HG03139 (cell line): ENCODE data around the gene PTBP1.

ENCODE experiments used
- ATAC-seq: cut with Tn5 transposase; IDR thresholded peaks from one replicate; pipeline ENCODE4 v1.9.1; 2021; ENCODE audit not compliant: unreplicated experiment

Gene PTBP1

GRCh38 chr19:796692-797527 lies at the start of gene PTBP1:
TSS of gene PTBP1 (plus strand) at chr19:797452. CDS start at chr19:797498, 46 bp downstream.
- ATAC-seq, result peak; percentile 70

GRCh38 chr19:748274-748598 lies 49.0 kb upstream of the PTBP1 start:
- no peak for ATAC-seq

- no peak for ATAC-seq
Measured at GRCh38 chr19:749811-750210, 47.4 kb upstream of the PTBP1 start.

- ATAC-seq, result no peak
Measured at GRCh38 chr19:750640-751423, 46.4 kb upstream of the PTBP1 start, which contains the start of gene MISP. TSS of gene MISP (plus strand) at chr19:751112. CDS start at chr19:756947, 5,835 bp downstream.

DNA sequence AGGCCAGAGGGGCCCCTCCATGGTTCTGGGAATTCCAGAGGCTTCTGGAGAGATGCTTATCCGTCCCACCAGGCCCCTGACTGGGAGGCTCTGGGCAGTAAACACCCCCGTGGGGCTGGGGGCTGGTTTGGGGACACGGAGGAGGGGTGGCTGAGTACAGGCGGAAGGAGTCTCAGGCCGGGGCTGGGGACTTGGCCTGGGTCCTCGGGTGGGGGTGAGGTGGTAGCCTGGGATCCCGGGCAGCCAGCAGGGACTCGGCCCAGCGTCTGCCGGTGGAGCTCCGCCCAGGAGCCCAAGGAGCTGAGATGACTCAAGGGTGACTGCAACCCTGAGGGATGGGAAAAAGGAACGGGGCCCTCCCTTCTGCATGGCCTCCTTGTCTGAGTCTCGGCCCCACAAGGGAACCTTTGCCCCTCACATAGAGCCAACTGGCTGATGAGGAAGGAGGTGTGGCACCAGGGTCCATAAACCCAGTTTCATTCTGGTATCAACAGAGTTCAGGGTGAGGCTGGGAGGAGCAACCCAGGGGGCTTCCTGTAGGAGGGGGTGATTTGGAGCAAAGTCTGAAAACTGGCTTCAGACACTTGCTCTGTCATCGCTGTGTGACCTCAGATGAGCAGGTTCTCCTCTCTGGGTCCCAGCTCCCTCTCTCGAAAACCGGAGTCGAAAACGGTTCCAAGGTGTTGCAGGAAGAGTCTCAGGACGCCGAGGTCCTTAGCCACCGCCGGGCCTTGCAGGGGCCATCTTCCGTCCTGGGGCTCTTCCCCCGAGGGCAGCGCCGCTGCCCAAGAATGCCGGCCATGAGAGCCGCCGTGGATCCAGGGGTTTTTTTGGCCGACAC lies 45.5 kb upstream of the PTBP1 start:
- ATAC-seq, result no peak

DNA sequence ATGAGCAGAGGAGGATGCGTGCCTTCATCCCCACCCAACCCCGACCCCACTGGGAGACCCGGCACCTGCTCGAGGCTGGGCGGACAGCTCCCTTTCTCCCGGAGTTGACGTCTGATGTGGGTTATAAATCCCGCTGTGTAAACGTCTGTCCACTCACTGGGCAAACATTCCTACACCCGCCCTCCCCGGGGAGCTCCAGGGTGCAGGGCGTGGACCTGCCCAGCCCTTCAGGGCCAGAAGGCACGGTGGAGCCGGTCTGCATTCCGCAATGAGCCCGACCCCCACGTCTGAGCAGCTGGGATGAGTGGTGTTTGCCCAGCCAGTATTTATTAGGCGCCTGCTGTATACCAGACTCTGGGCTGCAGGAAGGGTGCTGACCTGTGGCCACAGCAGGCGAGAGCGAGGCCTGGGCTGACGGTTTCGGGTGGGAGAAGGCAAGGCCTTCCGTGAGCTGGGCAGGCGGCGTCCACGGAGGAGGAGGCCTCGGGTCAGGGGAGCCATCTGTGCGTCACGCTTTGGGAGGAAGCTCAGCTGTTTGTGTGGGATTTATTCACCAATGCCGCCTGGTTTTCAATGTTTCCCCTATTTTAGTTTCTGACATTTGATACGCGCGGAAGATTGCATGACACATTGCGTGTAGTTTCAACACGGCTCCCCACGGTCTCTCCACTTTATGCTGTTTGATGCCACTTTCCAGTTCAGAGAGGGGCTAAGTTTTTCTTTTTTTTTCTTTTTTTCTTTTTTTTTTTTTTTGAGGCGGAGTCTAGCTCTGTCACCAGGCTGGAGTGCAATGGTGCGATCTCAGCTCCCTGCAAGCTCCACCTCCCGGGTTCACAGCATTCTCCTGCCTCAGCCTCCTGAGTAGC lies 44.4 kb upstream of the PTBP1 start:
- no peak for ATAC-seq

DNA sequence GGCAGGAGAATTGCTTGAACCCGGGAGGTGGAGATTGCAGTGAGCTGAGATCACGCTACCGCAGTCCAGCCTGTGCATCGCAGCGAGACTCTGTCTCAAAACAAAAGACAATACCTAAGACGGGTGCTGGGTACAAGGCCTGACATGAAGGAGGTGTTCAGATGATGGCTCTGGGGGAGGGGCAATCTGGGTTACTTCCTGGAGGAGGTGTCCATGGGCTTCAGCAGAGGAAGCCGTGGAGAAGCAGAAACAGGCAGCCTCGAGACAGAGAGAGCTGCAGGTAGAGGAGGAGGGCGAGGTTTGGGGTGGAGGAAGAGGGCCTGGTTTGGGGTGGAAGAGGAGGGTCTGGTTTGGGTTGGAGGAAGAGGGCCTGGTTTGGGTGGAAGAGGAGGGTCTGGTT lies 42.7 kb upstream of the PTBP1 start:
- no peak for ATAC-seq

DNA sequence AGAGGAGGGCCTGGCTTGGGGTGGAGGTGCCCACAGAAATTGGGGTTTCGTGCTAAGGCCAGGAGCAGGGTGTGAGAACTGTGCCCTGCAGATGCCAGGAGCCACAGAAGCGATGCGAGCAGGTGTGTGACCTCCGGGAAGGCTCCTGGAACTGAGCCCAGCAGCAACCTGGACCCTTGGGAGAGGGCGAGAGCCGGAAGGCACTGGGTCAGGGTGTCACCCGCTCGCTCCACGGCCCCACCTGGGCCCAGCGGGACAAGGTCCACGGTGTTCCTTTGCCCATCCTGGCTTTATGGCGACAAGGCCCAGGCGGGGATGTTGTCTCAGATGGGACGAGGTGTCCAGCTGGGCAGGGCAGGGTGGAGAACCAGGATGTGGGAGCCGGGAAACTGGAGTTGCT lies 42.2 kb upstream of the PTBP1 start:
- ATAC-seq, result no peak

DNA sequence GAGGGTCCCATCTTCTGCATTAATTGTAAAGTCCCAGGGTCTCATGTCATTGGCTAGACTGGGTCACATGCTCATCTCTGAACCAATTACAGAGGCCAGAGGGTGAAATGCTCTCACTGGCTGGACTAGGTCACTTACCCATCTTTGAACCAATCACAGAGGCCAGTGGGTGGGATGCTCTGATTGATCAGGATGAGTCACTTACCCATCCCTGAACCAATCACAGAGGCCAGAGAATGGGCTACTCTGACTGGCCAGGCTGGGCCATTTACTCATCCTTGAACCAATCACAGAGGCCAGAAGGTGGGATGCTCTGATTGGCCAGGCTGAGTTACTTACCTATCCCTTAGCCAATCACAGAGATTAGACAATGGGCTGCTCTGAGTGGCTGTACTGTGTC lies 41.0 kb upstream of the PTBP1 start:
- no peak for ATAC-seq

GRCh38 chr19:756821-757688 lies 40.2 kb upstream of the PTBP1 start:
- ATAC-seq, result no peak

- no peak for ATAC-seq
Measured at GRCh38 chr19:757811-758668, 39.2 kb upstream of the PTBP1 start.

DNA sequence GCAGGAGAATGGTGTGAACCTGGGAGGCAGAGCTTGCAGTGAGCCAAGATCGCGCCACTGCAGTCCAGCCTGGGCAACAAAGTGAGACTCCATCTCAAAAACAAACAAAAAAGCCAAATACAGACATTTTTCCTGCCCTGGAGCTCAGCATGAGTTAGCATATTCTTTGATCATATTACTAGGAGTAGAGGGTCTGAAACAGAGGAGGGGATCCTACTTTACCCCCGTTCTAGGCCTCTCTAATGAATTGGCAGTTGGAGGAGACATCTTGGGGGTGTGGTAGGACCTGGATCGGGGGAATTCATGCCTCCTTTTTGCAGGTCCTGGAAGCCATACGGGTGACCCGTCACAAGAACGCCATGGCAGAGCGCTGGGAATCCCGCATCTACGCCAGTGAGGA lies 34.1 kb upstream of the PTBP1 start:
- ATAC-seq, result no peak

DNA sequence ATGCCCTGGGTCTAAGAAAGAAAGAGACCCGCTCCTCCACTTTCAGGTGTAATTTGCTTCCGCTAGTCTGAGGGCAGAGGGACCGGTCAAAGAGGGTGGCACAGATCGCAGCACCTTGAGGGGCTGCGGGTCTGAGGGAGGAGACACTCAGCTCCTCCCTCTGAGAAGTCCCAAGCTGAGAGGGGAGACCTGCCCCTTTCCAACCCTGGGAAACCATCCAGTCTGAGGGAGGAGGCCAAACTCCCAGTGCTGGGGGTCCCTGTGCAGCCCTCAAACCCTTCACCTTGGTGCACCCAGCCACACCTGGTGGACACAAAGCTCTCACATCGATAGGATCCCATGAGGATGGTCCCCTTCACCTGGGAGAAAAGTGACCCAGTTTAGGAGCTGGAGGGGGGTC lies 33.4 kb upstream of the PTBP1 start:
- ATAC-seq, result no peak

GRCh38 chr19:764301-764700 lies 33.0 kb upstream of the PTBP1 start:
- no peak for ATAC-seq

- no peak for ATAC-seq
Measured at GRCh38 chr19:765179-765738, 32.0 kb upstream of the PTBP1 start.

- ATAC-seq, result no peak
Measured at GRCh38 chr19:768424-768823, 28.8 kb upstream of the PTBP1 start.

GRCh38 chr19:769616-770015 lies 27.6 kb upstream of the PTBP1 start:
- ATAC-seq, result no peak

- no peak for ATAC-seq
Measured at GRCh38 chr19:771332-771785, 25.9 kb upstream of the PTBP1 start.
